NCI-H2196 treated with DMSO at 0.1 percent for 48 hours (cell line): ENCODE measurements around the gene FBXO48.
"Not testable (repeated sequence)": the region's sequence is repeated elsewhere in the genome, so short reads cannot be mapped to it uniquely, and the experiment has no call there.

ENCODE experiments used
- DNase-seq: peaks from one replicate; lab custom pipeline; 2025; ENCODE audit not compliant: unreplicated experiment; lab: John Stamatoyannopoulos, UW

The FBXO48 gene, protein sequence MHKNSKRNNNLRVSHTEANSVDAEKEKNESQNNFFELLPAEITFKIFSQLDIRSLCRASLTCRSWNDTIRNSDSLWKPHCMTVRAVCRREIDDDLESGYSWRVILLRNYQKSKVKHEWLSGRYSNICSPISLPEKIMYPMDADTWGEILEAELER

DNA sequence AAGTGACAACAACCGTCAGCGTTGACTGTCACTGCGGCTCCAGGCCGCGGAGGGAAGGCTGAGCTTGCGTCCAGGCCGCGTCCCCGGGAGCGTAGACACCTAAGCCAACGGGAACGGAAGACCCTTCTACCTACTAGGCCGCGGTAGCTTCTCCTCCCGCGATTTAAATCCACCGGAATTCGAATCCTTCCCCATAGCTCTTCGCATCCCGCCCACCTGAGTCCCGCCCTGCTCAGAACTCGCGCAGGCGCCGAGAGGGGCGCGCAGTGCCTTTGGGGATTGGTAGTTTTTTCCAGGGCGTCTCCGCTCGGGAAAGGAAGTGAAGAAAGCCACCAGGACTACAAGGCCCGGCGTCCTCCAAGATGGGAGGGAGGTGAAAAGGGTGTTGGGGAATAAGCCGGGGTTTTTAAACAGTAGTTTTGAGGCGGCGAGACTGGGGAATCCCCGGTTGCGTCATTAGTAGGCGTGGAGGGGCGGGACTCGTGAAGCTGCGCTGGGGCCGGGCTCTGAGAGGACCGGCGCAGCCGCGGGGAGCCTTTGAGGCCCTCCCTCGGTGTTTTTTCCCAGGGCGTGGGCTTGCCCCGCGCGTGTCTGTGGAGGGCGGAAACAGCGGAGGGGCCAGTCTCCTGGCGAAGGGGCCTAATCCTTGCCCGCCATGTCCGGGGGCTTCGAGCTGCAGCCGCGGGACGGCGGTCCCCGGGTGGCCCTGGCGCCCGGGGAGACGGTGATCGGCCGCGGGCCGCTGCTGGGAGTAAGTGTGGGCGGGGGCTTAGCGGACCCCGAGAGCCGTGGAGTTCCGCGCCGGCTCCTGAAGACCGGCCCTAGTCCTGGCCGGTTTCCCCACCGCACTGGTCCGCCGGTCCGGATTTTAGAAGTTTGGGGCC is at the start of gene FBXO48, which contains the start of gene APLF:
Gene FBXO48, minus strand, starts transcription at position 218 of the 884 bp plus-strand sequence. CDS start 2,149 bp downstream, outside the sequence.
Gene APLF, plus strand, starts transcription at position 509 of the 884 bp plus-strand sequence. Its CDS starts 147 bp downstream, at position 656.
- DNase-seq, result peak; percentile 92

GRCh38 chr2:68516051-68516955 is 49.2 kb upstream of the FBXO48 start:
- no peak for DNase-seq

GRCh38 chr2:68514316-68514929 is 47.3 kb upstream of the FBXO48 start:
- no peak for DNase-seq

- no peak for DNase-seq
These were observed 45.9 kb upstream of the FBXO48 start for GRCh38 chr2:68512966-68513365.

GRCh38 chr2:68512326-68512725 is 45.2 kb upstream of the FBXO48 start:
- no peak for DNase-seq

GRCh38 chr2:68506170-68506569 is 39.1 kb upstream of the FBXO48 start:
- no peak for DNase-seq

DNA sequence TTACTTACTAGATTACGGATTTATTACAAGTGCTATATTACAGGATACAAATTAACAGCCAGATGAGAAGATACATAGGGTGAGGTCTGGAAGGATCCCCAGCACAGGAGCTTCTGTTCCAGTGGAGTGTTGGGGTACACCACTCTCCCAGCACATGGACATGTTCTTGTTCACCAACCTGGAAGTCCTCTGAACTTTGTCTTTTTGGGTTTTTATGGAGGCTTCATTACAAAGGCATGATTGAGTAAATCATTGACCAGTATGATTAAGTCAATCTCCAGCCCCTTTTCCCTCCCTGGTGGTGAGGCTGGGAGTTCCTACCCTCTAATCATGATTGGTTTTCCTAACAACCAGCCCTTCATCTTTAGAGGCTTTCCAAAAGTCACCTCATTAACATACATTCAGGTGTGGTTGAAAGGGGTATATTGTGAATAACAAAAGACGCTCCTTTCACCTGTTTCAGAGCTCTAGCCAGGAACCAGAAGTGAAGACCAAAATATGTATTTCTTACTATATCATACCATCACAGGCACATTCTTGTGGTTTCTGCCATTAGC is 38.6 kb upstream of the FBXO48 start:
- DNase-seq, result no peak

DNA sequence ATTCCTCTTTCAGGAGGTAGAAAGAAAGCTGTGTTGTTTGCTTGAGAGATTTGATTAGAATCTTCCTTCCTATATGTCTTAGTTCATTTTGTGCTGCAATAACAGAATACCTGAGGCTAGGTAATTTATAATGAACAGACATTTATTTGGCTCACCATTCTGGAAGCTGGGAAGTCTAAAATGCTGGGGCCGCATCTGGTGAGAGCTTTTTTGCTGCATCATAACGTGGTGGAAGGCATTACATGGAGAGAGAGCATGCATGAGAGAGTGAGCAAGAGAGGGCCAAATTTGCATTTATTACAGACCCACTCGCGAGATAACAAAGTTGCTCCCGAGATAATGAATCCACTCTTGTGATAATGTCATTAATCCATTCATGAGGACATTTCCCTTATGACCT is 34.7 kb upstream of the FBXO48 start:
- no peak for DNase-seq

GRCh38 chr2:68500649-68501048 is 33.6 kb upstream of the FBXO48 start:
- no peak for DNase-seq

DNA sequence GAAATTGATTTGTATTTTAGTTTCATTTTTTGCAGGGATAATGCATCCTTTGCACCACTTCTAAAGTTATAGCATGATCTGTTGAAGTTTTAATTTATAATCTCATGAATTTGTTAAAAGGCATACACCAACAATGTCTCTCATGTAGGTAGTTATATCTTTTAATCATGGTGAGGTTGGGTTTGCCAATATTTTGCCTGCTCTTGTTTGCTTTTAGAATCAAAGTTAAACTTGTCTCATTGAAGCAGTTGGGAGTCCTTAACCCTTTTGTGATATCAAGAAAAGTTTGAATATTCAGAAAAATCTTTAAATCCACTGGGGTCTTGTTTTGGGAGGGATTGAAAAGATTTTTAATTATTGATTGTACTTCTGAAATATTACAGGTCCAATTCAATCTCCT is 32.0 kb upstream of the FBXO48 start:
- DNase-seq, result no peak

DNA sequence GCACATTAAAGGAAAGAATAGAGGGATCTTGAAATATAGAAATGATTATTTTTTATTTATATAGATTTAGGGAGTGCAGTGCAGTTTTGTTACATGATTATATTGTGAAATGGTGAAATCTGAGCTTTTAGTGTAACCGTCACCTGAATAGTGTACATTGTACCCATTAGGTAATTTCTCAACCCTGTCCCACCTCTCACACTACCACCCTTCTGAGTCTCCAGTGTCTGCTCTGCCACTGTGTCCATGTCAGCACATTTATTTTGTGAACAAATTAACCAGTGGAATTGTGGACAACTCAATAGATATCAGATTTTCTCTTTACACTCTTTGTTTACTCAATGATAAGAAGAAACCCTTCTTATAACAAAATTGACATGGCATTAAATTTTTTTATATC is 24.5 kb upstream of the FBXO48 start:
- DNase-seq, result no peak

- no peak for DNase-seq
These were observed 22.2 kb upstream of the FBXO48 start for GRCh38 chr2:68489282-68489681.

- DNase-seq, result not testable (repeated sequence)
These were observed 21.5 kb upstream of the FBXO48 start for GRCh38 chr2:68488605-68489004.

- no peak for DNase-seq
These were observed 20.8 kb upstream of the FBXO48 start for GRCh38 chr2:68487773-68488355.

DNA sequence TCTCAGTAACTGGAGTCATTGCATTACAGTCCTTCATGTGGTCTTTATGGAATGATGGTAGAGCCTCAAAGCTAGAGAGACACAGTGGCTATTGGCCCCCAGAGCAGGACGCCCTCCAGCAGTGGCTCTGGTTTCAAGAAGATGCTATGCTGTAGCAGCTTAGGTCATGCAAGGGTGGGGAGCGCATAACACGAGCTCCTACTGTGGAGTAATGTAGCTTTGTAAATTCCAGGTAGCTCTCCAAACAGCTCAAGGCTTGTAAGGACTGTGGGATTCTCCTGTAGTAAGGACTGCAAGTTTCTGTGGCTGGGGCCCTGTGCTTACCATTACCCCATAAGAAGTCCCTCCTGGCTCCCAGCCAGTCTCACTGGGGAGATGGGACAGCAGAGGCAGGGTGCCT is 15.9 kb upstream of the FBXO48 start:
- no peak for DNase-seq

DNA sequence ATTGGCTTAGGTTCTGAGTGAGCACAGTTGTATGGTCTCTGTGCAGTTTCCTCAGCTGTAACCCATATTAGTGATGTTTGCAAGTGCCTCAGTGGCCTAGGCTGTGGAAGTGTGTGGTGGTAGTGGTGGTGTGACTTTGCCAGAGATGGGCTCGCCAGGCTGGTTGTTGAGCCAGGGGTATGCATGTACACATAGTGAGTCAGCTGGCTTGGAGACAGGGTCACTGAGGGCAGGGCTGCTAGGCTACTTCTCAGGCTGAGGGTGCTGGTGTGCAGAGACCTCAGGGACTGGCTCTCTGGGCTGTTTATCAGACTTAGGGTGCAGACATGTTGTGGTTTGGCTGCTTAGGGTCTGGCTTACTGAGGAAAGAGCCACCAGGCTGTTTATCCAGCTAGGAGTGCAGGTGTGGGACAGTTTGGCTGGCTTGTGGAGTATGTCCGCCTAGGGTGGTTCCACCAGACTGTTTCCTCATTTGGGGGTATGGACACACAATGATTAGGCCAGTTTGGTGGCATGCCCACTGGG is 15.3 kb upstream of the FBXO48 start:
- no peak for DNase-seq

DNA sequence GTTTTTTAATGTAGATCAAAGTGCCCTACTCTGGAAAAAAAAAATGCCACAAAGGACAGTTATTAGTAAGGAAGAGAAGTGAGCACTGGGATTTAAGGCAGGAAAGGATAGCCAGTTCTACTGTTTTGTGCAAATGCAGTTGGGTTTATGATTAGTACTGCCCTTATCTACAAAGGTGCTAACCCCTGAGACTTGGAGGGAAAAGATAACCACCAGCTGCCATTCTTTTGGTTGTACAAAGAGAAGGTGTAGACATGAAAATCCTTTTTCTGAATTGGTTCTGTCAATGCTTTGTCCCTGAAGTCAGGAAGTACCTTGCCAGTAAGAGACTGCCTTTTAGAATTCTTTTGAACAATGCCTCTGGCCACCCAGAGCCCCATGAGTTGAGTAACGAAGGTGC is 11.6 kb upstream of the FBXO48 start:
- DNase-seq, result no peak

GRCh38 chr2:68476454-68476853 is 9.4 kb upstream of the FBXO48 start:
- no peak for DNase-seq

GRCh38 chr2:68475576-68475975 is 8.5 kb upstream of the FBXO48 start:
- DNase-seq, result no peak

- DNase-seq, result no peak
These were observed 8.0 kb upstream of the FBXO48 start for GRCh38 chr2:68475110-68475509.
